Cortex of kidney (tissue), 1 donor: ENCODE data around the gene BBC3.

ENCODE experiments used
- DNase-seq: peaks from one replicate; lab custom pipeline; 2025; lab: John Stamatoyannopoulos, UW

BBC3 gene

DNA sequence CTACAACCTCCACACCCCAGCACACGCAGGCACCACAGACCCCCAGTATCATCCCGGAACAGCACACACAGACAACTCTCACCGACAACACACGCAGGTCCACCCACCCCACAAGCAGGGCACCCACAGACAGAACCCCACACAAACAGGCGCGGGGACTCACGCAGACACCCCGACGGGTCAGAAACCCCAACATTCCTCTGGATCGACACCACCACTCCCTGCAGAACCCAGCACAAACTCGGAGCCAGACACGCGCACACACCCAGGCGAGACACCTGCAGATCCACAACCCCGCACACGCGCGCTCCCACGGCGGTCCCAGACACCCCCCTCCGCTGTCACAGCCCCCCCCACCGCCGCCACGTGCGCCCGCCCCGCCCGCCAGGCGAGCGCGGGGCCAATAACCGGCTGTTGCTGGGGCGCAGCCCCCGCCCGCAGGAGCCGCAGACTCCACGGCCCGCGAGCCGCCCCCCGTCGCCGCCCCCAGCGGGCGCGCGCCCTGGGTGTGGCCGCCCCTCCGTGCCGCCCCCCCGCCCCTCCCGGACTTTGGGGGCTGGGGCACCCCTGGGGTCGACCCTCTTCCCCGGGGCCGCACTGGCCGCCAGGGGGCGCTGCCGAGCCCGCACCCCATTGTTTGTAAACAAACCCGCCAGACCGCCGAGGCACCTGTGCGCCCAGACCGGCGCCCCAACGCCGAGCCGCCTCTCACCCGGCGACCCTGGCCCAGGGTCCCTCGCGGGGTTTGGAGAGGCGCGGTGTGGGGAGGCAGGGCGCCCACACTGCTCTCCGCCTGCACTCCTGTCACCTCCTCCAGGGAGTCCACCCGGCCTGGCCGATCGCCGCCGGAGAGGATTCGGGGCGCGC lies 712 bp downstream of the BBC3 start:
- no peak for DNase-seq

DNA sequence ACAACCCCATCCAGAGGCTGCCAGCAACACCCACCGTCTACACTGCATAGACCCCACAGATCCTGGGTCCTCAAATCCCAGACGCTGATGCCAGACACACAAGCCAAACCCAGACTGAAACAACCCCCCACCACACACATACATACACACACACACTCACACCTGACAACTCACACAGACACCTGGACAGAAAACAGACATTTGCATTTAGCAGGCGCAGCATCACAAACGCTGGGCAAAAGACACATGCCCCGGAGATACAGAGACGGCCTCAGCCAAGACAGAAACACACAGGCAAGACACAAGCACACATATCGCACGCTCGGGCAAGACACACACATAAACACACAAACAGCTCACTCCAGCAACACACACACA lies 1.3 kb downstream of the BBC3 start:
- DNase-seq: no peak

DNA sequence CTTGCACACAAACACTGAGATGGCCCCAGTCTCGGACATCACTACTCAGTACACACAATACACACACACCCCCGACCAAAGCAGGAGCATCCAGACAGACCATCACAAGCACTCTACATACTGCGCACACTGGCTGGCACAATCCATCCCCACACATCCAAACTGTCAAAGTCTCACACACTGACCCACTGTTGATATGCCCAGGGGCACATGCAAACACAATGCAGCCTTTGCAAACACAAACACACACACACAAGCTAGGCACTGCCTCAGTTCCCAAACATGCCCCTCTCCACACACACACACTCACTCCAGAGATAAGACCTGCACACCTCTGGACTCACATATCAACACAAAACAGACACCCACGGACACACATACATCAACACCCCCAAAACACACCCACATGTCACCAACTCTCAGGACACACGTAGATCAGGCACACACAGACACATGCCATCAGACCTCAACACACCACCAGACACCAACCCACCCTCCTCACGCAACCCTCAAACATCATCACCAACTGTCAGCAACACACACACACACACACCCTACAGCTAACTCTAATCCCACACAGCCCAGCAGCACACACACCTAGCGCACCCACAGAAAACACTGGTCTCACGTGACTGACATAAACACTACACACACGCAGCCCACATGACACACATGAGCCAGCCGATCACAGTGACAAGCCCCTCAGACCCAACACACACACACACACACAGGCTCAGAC lies 1.9 kb downstream of the BBC3 start:
- DNase-seq: no peak

DNA sequence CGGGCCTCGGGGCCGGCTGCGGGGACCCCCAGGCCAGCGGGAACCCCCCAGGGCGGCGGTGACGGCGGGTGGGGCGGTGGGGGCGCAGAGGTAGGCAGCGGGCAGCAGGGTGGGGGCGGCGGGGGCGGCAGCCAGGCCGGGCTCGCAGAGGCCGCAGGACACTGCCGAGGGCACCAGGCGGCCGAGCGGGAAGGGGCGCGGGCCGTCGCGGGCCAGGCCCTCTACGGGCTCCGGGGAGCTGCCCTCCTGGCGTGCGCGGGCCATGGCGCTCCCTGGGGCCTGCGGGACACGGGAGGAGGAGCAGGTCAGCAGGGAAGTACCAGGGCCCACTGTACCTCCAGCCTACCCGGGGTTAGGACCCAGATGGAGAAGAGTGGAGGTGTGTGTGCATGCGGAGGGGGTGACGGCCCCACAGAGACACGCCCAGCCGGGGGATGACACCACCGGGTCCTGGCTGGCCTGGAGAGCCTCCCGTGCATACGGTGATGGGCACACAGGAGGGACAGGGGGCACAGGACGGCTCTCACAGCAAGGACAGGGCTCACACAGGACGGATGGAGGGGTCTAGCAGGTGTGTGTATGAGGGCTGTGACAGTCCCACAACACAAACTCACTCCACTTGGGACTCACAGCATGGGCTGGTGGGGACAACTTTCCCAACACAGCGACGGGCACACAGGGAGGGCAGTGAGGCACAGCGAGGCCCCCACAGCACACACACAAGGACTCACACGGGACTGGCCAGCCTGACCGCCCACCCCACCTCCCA lies 2.6 kb downstream of the BBC3 start:
- DNase-seq: no peak

DNA sequence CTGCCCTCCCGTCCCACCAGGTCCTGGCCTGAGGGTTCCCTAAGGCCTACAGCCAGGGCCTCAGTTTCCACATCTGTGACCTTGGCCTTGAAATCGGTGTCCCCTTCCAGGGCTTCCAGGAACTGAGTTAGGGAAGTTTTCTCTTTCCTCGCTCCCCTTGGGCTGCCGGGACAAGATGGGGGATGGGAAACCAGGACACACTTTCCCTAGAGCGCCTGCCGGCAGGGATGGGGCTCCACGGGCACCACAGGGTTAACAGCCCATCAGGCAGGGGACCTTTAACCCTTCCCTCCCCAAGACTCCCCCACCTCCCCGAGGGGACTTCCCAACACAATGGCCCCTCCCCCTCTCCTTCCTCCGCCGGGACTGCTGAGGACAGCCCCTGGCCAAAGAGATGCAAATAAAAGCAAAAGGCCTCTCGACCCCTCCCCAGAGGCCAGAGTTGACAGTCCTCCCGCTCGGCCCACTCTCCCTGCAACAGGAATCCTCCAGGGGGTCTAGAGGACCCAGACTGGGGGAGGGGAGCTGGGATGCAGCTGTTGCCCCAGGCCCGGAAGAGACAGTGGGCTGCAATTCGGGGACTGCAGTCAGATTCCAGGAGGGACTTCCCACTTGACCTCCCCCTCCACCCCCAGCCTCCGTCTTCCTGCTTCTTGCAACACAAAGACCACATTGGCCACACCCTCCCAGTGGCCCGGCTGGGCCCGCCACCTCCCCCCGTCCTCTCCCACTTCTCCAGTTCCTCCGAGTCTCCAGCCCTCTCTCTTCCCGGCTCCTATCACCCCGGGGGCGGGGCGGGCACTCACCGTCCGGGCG lies 3.4 kb downstream of the BBC3 start:
- DNase-seq: no peak

DNA sequence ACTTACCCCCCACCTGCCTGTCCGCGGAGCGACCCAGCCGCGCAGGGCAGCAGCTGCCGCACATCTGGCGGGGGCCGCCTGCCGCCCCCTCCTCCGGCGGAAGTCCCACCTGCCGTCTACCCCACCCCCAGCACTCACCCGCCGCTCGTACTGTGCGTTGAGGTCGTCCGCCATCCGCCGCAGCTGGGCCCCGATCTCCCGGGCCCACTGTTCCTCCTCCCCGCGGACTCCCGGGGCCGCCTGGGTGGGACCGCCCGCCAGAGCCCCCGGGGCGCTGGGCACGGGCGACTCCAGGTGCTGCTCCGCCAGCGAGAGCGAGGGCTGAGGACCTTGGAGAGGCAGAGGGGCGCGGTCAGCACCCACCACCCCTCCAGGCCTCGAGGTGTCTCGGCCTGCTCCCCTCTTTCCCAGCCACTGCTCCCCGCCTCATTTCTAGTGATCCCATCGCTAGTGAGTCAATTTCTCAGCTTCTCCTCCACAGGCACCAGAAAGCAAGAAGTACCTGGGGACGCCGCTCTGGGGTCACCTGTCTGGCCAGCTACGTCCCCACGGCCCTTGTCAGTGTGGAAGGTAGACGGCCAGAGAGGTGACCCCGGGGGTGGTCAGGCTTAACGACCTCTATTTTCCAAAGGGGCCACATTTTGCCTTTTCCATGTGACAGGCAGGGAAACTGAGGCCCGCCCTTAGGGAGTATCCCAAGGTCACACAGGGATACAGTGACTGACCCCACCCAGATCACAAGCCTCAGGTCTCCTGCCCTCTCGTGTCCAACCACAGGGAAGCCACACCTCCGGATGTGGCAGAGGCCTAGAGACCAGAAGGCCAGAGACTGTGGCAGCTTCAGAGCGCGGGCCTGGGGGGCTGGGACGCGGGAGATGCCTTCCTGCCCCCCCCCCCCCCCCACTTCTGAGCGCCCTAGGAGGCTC lies 4.3 kb downstream of the BBC3 start:
- DNase-seq: no peak

DNA sequence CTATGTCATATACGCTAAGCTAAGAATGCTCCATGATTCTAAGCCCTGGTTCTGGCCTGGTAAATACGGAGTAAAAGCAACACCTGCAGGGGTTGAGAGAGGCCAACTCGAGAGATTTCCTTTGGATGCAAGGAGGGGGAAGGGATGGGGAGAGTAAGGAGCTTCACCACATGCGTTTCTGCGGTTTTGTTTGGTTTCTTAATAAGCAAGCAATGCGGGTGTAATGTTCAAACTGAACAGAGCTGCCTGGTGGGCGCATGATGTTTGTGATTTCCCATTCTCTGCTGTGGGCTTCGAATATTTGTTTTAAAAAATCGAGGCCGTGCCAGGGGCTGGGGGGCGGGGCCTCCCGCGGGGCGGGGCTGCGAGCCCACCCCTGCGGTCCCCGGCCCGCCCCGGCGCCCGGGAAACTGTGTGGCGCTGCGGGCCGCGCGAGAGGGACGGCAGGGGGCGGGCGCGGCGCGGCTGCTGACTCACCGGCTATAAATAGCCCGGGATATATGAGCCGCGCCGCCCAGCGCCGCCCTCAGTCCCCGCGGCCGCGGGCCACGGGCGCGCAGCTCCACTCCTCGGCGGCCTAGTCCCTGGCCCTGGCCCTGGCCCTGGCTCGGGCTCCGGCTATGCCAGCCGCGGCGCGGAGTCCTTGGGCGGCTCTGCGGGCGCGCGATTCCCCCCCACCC lies 5.1 kb downstream of the BBC3 start:
- peak; percentile 51 for DNase-seq

DNA sequence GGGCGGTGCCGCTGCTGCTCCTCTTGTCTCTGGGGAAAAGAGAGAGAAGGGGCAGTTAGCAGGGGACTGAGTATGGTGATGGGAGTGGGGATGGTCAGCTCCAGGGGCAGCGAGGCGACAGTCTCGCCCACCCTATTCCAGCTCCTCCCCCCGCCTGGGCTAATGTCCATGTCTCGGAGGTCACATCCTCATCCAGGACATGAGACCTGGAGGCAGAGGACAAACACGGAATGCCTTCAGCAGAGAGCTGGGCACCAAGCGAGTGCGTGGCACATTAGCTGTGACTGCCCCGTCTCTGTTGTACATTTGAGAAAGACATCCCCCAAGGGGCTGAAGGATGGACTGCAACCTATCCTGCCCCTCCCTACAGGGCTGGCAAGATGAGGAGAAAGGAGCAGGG lies 9.1 kb downstream of the BBC3 start:
- no peak for DNase-seq

DNA sequence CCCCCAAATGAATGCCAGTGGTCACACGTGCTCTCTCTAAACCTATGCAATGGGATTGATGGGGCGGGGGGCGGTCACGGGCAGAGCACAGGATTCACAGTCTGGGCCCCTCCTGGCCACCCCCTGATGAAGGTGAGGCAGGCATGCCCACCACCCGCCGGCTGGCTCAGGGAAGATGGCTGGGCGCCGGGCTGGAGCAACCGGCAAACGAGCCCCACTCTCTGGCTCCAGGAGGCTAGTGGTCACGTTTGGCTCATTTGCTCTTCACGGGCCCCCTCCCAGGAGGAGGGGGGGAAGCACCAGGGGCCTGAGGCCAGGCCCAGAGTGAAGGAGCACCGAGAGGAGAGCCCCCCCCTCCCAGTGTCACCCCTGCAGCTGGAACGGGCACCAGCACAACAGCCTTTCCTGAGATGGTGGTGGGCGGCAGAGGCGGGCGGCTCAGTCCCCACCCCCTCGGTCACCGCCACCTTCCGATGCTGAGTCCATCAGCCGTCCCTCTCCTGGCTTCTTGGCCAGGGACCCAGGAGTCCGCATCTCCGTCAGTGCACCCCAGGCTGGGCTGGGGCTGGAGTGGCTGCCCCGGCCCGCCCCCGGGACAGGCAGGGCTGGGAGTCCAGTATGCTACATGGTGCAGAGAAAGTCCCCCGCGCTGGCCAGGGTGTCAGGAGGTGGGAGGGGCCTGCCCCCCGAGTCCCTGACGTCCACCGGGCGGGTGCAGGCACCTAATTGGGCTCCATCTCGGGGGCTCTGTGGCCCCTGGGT lies 9.7 kb downstream of the BBC3 start:
- no peak for DNase-seq

DNA sequence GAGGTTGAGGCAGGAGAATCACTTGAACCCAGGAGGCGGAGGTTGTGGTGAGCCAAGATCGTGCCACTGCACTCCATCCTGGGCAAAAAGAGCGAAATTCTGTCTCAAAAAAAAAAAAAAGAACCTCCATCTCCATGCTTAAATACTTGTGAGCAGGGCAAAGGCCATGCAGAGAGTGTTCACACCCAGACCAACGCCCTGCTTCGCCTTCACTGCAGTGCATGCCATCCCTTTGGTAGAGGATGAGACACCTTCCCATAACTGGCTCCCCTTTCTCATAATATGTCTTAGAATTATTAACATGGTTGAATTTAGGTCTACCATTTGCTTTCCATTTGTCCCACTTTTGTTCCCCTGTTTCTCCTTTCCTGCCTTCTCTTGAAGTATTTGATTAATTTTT lies 15.4 kb downstream of the BBC3 start:
- DNase-seq: no peak

DNA sequence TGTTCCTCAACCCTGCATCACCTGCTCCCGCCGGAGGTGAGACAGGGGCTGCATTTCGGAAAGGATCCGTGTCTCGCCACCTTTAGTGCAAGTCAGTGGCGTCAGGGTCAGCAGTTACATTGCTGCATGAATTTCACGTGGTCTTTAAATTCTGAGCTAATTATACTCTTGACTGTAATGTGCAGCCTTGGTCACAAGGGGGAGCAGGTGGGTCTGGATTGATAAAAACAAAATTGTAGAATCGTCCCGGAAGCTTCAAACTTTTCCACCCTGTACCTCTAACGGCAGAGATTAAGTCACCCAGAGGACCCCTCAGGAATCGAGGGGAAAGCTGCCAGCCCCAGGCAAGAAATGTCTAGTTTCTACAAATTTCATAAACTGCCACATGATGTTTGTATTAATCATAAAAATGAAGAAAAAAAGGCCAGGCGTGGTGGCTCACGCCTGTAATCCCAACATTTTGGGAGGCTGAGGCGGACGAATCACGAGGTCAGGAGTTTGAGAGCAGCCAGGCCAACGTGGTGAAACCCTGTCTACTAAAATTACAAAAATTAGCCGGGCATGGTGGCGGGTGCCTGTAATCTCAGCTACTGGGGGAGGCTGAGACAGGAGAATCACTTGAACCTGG lies 20.2 kb downstream of the BBC3 start:
- DNase-seq: no peak

DNA sequence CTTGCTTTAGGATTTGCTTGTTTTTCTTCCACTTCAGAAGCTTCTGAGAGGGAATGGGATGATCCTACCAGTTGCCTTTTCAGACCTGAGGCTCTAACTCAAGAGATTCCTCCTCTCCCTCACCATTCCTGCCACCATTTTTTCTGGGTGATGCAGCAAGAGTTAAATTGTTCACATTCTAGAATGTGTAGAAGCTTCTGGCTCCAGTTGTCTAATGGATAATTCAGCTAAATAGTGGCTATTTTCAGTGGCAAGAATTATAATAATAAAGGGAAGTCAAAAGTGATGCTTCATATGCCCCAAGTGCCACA lies 20.9 kb downstream of the BBC3 start:
- no peak for DNase-seq

DNA sequence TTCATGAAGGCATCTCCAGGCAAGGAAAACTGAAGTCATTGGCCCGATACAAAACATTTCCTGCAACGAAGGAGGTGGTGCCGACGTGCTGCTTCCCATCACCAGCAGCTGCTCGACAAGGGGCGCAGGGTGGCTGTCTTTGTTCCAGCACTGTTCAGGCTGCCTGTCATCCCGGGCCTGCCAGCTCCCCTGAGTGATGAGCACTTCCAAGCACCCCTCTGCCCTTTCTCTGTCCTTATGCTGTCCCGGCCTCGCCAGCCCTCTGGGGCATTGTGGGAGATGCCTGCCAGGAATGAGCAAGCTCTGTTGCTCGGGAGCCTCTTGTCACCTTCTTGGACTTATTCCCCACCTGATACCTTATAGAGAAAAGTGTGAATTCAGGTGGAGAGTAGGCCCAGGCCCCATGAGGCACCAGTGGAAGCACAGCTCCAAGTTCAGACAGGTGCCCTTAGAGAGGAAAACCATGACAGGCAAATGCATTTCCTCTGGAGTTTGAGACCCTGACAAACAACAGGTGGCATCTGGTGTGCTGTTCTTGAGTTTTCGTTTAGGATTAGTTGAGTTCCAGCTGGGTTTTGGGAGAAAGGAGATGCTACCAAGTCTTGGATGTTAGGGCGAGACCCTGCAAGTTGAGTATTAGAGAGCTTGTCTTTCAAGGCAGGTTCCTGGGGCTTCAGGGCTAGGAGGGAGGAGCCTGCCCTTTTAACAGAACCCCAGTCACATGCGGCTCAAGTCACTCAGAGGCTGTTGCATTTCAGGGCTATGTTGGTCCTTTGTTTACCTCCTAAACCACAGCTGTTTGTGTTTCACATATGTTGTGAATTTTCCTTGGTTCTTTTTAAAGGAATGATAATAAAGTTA lies 21.4 kb downstream of the BBC3 start:
- no peak for DNase-seq

DNA sequence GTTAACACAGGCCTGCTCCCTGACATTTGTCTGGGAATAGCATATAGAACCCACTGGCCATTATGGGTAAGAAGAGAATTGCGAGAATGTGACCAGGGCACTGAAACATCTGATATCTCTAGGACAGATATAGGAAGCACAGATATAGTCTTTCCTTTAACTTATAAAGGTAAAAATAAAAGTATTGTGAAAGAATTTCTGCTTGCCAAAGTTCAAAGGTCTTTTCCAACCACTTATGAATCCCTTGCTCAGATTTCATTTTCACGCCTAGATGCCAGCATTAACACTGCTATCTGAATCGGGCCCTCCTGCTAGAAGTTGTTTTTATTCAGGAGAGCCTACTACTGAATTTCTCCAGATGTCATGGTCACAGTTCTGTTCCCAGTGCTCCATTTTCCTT lies 27.7 kb downstream of the BBC3 start:
- no peak for DNase-seq

DNA sequence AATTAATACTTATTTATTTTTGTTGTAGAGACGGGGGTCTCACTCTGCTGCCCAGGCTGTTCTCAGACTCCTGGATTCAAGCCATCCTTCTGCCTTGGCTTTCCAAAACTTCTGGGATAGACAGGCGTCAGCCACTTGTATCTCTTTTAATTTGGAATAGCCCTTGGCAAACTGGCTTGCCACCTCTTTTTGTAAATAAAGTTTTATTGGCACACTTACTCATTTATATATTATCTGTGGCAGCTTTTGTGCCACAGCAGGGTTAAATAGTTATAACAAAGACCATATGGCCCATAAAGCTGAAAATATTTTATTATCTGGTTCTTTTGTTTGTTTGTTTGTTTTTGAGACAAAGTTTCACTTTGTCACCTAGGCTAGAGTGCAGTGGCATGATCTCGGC lies 30.5 kb downstream of the BBC3 start:
- no peak for DNase-seq

DNA sequence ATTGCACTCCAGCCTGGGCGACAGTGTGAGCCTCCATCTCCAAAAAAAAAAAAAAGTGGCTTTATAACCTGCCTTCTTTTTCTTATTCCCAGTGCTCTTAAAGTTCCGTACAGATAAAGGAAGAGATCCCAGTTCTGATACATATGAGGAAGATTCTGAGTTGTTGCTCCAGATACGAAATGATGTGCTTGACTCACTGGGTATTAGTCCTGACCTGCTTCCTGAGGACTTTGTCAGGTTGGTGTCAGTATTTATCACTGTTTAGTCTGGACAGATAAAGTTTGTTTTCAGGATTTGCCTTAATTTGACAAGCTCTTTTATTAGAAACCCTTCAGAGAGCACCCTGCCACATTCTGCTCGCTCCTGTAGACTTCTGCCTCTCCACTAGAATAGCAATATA lies 33.9 kb downstream of the BBC3 start:
- DNase-seq: no peak

DNA sequence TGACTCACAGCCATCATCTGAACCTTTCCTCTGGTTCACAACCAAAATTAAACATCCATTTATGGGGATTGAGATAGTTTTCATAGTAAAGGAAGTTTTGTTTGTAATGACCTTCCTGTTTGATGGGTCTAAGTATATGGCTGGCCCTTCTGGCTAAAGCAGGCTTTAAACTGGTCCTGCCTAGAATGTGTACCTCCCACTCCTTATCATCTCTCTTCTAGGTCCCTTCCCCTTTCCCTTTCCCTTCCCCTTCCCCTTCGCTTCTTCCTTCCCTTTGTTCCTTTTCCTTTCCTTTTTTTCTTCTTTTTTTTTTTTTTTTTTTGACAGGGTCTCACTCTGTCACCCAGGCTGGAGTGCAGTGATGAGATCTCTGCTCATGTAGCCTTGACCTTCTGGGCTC lies 35.6 kb downstream of the BBC3 start:
- no peak for DNase-seq

DNA sequence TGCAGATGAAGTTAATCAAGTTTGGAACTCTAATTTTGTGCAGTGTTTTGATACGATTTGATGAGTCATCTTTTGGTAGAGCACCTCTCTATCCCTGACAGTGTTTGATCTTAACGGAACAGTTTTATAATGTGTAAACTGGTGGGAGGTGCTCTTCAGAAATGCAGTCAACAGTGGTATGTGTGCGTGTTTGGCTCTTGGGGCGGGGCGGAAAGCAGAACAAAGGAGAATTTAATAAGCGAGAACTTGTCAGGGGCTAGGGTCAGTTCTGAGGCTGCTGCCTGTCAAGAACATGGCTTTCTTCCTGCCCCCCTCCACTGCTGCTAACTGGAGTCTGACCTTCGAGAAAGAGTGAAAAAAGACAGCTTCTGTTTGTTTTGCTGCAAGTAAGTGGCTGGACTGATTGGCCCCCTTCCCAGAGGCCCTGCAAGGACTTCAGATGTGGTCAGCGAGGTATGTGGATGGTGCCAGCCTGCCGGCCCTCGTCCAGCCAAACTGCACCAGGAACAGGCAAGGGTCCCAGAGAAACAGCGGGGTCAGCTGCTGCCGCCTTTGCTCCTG lies 40.8 kb downstream of the BBC3 start:
- DNase-seq: no peak
